AG08395 (cell line): ENCODE data around the gene URGCP.

Experiments used
- DNase-seq: peaks from one replicate; pipeline ENCODE4 v3.0.0; 2012; ENCODE audit warnings: mixed read lengths, low spot score

Gene URGCP, protein sequence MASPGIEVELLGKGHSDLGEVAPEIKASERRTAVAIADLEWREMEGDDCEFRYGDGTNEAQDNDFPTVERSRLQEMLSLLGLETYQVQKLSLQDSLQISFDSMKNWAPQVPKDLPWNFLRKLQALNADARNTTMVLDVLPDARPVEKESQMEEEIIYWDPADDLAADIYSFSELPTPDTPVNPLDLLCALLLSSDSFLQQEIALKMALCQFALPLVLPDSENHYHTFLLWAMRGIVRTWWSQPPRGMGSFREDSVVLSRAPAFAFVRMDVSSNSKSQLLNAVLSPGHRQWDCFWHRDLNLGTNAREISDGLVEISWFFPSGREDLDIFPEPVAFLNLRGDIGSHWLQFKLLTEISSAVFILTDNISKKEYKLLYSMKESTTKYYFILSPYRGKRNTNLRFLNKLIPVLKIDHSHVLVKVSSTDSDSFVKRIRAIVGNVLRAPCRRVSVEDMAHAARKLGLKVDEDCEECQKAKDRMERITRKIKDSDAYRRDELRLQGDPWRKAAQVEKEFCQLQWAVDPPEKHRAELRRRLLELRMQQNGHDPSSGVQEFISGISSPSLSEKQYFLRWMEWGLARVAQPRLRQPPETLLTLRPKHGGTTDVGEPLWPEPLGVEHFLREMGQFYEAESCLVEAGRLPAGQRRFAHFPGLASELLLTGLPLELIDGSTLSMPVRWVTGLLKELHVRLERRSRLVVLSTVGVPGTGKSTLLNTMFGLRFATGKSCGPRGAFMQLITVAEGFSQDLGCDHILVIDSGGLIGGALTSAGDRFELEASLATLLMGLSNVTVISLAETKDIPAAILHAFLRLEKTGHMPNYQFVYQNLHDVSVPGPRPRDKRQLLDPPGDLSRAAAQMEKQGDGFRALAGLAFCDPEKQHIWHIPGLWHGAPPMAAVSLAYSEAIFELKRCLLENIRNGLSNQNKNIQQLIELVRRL

GRCh38 chr7:43906331-43907010 is at the start of gene URGCP:
Gene URGCP (minus strand): TSS chr7:43906596. CDS start chr7:43906575, 21 bp downstream.
- DNase-seq: peak; percentile 78

GRCh38 chr7:43956027-43956426 is 49.6 kb upstream of the URGCP start:
- no peak for DNase-seq

GRCh38 chr7:43954524-43955228 is 48.3 kb upstream of the URGCP start:
- DNase-seq: peak; percentile 85

GRCh38 chr7:43953071-43953470 is 46.7 kb upstream of the URGCP start:
- DNase-seq: no peak

GRCh38 chr7:43952028-43952427 is 45.6 kb upstream of the URGCP start:
- no peak for DNase-seq

GRCh38 chr7:43944286-43944685 is 37.9 kb upstream of the URGCP start:
- DNase-seq: no peak

- no peak for DNase-seq
Observed at GRCh38 chr7:43943417-43944187, 37.2 kb upstream of the URGCP start.

- DNase-seq: no peak
Observed at GRCh38 chr7:43942997-43943396, 36.6 kb upstream of the URGCP start.

- no peak for DNase-seq
Observed at GRCh38 chr7:43942250-43942649, 35.9 kb upstream of the URGCP start.

DNA sequence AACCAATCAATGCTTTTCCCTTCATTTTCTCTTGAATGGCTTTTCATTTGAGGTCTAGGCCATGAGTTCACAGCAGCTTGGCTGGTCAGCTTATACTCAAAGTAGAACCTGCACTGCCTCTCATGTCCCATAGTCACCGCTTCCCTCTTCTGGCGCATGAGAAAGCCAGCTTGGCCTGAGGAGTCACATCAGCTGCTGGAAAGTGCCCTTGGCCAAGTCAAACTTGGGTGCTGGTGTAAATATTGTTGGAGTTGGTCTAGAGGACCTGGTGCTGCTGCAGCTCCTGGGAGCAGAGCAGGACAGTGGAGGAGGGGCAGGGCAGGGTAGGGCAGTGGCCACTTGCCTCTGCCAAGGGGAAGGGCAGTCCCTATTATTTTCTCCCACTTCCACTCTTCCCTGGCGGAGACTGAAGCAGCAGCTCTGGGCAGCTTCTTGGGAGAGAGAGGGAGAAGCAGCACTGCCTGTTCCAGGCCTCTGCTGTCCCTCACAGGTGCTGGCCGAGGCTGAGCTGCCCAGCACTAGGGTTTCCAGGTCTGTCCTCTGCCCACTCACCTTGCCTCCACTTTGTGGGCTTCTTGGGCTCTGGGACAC is 32.6 kb upstream of the URGCP start:
- no peak for DNase-seq

- no peak for DNase-seq
Observed at GRCh38 chr7:43937444-43937843, 31.0 kb upstream of the URGCP start.

DNA sequence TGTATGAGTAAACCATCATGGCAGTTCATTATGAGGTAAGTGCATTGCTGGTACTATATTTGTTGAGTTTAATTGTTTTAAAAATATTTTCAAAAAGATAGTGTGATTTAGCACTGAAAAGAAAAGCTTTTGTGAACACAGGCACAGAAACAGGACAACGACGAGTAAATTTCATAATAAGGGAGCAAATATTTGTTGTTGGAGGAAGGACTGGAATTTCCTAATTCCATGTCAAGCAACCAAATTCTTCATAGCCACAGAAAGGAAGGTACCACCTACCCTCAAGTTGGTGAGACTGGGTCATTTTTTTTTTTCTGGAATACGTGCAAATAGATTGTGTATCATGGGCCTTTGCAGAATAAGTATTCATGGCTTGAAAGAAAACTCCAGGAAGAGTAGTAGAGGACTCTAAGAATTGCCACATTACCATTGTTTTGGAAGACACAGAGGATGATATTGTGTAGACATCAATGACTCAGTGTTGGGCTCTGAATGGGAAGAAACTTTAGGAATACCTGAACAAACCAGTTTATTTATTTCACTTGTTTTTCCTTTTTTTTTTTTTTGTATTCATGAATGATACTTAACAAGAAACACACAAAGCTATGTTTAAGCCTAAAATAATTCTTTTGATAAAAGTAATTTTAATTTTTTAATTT is 27.6 kb upstream of the URGCP start:
- no peak for DNase-seq

GRCh38 chr7:43931346-43931745 is 24.9 kb upstream of the URGCP start:
- no peak for DNase-seq

DNA sequence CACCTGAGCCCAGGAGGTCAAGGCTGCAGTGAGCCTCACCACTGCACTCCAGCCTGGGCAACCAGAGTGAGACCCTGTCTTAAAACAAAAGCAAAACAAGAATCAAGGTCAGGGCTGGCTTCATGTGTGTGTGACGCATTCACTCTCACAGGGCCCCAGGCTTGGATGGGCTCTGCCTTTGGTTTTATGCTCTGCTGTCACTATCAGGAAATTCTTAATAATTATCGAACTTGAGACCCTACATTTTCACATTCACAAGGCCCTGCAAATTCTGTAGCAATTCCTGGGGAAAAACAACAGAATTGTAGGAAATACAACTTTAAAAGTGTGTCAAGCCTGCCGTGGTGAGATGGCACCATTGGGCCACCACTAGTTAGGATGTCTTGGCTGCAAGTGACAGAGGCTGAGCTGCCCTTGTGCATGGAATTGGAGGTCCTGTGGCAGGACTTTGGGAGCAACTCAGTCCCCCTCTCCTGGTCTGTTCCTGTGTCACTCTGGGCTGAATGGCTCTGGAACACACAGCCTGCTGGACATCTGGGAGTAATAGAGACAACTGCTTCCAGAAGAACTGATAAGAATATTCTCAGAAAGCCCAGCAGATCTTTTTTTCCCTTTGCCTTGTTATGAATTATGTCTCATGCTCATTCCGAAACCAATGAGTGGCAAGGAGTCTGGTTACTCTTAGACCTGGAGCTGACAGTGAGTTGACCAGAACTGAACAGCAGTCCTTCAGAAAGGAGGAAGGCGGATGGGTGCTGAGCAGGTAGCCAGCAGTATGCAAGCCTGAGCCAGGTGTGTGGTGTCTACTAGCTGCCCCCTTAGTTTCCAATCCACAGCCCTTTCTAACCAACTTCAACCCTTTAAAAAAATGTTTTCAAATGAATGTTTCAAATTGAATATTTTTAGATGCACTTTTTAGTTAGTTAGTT is 23.4 kb upstream of the URGCP start:
- DNase-seq: no peak

GRCh38 chr7:43927810-43928209 is 21.4 kb upstream of the URGCP start:
- no peak for DNase-seq

- DNase-seq: no peak
Observed at GRCh38 chr7:43926798-43927123, 20.4 kb upstream of the URGCP start.

GRCh38 chr7:43925984-43926797 is 19.8 kb upstream of the URGCP start, which contains the start of gene UBE2D4:
Gene UBE2D4 (plus strand): TSS chr7:43926436. CDS start chr7:43926533, 97 bp downstream.
- peak; percentile 85 for DNase-seq

- DNase-seq: no peak
Observed at GRCh38 chr7:43922726-43923125, 16.3 kb upstream of the URGCP start.
